ENCODE measurements around the gene OLIG1. TPM values are rescaled to one million over a fixed set of nuclear protein-coding genes. Genes with fewer than 3 reads are reported as not detected.

The OLIG1 gene
- polyA plus RNA-seq, 1 of the 3 experiments (the other 2 are of a cell fraction), result not detected

DNA sequence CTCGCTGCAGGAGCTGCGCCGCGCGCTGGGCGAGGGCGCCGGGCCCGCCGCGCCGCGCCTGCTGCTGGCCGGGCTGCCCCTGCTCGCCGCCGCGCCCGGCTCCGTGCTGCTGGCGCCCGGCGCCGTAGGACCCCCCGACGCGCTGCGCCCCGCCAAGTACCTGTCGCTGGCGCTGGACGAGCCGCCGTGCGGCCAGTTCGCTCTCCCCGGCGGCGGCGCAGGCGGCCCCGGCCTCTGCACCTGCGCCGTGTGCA, 730 bp downstream of the OLIG1 start:
- CTCF ChIA-PET, result no interaction called here

More for the DNA sequence above, 730 bp downstream of the OLIG1 start:
- Histone ChIP-seq H3K4me2 (no peak overlapping the region), H3K9me2 (no peaks in the 10 kb centered on the region), H4K20me1 (ENCODE audit: insufficient read depth) (no peaks in the 10 kb centered on the region), H3K27ac (ENCODE audit: low read depth in 2 of 2, low read length in 1 of 2) (no peak overlapping the region), H3K79me2 (ENCODE audit: insufficient read depth) (no peaks in the 10 kb centered on the region), H2AFZ (ENCODE audit: low read depth) (no peak overlapping the region), H3K27me3 (ENCODE audit: insufficient read depth) (peaks cover 97% of the 10 kb centered on the region), H3K4me3 (ENCODE audit: low read depth in 2 of 2, low read length in 1 of 2) (no peak overlapping the region), H3K9ac (no peak overlapping the region), H3K9me3 (no peaks in the 10 kb centered on the region), H3K36me3 (replicated peaks in 1 of 2; ENCODE audit: control insufficient read depth in 1 of 2, insufficient read depth in 2 of 2, low read length in 1 of 2) (no peaks in the 10 kb centered on the region), H3K4me1 (ENCODE audit: control insufficient read depth in 1 of 2, insufficient read depth in 2 of 2, low read depth in 1 of 2, low read length in 1 of 2) (no peaks in the 10 kb centered on the region), H3F3A (replicated peaks; ENCODE audit: insufficient read depth) (no peaks in the 10 kb centered on the region)
- no CpG with 5 or more reads among the region's 44 CpGs for WGBS (ENCODE audit: low lambda C conversion rate)
- POLR2A ChIA-PET, result no interaction called here
- TF ChIP-seq RCOR1 (IDR thresholded peaks at IDR 0.05; ENCODE audit: low read length), result no peak
- no peak for TF ChIP-seq POLR2AphosphoS5 (IDR thresholded peaks at IDR 0.05; ENCODE audit: low read depth, low read length)
- TF ChIP-seq, protein P1, sequence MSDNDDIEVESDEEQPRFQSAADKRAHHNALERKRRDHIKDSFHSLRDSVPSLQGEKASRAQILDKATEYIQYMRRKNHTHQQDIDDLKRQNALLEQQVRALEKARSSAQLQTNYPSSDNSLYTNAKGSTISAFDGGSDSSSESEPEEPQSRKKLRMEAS (IDR thresholded peaks at IDR 0.05; ENCODE audit: low read depth), result no peak
- no peak for TF ChIP-seq MEF2A (IDR thresholded peaks at IDR 0.05; ENCODE audit: borderline replicate concordance, low read depth)
- TF ChIP-seq, protein P2, sequence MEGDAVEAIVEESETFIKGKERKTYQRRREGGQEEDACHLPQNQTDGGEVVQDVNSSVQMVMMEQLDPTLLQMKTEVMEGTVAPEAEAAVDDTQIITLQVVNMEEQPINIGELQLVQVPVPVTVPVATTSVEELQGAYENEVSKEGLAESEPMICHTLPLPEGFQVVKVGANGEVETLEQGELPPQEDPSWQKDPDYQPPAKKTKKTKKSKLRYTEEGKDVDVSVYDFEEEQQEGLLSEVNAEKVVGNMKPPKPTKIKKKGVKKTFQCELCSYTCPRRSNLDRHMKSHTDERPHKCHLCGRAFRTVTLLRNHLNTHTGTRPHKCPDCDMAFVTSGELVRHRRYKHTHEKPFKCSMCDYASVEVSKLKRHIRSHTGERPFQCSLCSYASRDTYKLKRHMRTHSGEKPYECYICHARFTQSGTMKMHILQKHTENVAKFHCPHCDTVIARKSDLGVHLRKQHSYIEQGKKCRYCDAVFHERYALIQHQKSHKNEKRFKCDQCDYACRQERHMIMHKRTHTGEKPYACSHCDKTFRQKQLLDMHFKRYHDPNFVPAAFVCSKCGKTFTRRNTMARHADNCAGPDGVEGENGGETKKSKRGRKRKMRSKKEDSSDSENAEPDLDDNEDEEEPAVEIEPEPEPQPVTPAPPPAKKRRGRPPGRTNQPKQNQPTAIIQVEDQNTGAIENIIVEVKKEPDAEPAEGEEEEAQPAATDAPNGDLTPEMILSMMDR (IDR thresholded peaks at IDR 0.05), result no peak
- TF ChIP-seq NRF1 (IDR thresholded peaks at IDR 0.05; ENCODE audit: low read depth, low read length), result no peak
- TF ChIP-seq PBX3 (IDR thresholded peaks at IDR 0.05), result no peak
- TF ChIP-seq REST (IDR thresholded peaks at IDR 0.05; ENCODE audit: low read depth, low read length), result no peak
- no peak for TF ChIP-seq SMC3 (IDR thresholded peaks at IDR 0.05; ENCODE audit: low read depth, low read length)
- no peak for DNase-seq

All from SK-N-SH (cell line).